GM18520 (cell line): ENCODE measurements around the gene BUD23.

Source experiments
- ATAC-seq: cut with Tn5 transposase; IDR thresholded peaks from one replicate; pipeline ENCODE4 v1.9.1; 2021; ENCODE audit not compliant: unreplicated experiment

The BUD23 gene

GRCh38 chr7:73740771-73741170, 57.4 kb downstream of the BUD23 start:
- ATAC-seq: no peak

GRCh38 chr7:73741600-73741999, 58.2 kb downstream of the BUD23 start:
- no peak for ATAC-seq

GRCh38 chr7:73742338-73742752, 58.9 kb downstream of the BUD23 start:
- ATAC-seq: no peak

- ATAC-seq: no peak
These were observed 59.6 kb downstream of the BUD23 start for GRCh38 chr7:73742753-73743641.

- no peak for ATAC-seq
These were observed 63.0 kb downstream of the BUD23 start for GRCh38 chr7:73746378-73746777.
